ENCODE results near the gene RAB40C.
A peak's percentile ranks its signal among the peaks of the same experiment; 100 is the strongest.

RAB40C gene

GRCh38 chr16:672851-673250, 83.0 kb downstream of the RAB40C start:
- TF ChIP-seq GABPA (IDR thresholded peaks at IDR 0.05; ENCODE audit: low read depth) = no peak
- TF ChIP-seq, protein P1, sequence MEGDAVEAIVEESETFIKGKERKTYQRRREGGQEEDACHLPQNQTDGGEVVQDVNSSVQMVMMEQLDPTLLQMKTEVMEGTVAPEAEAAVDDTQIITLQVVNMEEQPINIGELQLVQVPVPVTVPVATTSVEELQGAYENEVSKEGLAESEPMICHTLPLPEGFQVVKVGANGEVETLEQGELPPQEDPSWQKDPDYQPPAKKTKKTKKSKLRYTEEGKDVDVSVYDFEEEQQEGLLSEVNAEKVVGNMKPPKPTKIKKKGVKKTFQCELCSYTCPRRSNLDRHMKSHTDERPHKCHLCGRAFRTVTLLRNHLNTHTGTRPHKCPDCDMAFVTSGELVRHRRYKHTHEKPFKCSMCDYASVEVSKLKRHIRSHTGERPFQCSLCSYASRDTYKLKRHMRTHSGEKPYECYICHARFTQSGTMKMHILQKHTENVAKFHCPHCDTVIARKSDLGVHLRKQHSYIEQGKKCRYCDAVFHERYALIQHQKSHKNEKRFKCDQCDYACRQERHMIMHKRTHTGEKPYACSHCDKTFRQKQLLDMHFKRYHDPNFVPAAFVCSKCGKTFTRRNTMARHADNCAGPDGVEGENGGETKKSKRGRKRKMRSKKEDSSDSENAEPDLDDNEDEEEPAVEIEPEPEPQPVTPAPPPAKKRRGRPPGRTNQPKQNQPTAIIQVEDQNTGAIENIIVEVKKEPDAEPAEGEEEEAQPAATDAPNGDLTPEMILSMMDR (IDR thresholded peaks at IDR 0.05; ENCODE audit: insufficient read depth, low read length) = no peak
- TF ChIP-seq REST (IDR thresholded peaks at IDR 0.05; ENCODE audit: insufficient replicate concordance, low read depth) = no peak
- TF ChIP-seq POLR2AphosphoS5 (IDR thresholded peaks at IDR 0.05; ENCODE audit: low read depth) = no peak
- no peak for TF ChIP-seq SPI1 (IDR thresholded peaks at IDR 0.05; ENCODE audit: borderline replicate concordance, low read depth)
- no peak for DNase-seq (ENCODE audit: low read depth in 1 of 2, low spot score in 1 of 2)
- H3K4me3 ChIP-seq (replicated peaks; ENCODE audit: insufficient read depth, low read length) = no peak overlapping the region
- H3K27me3 ChIP-seq (ENCODE audit: insufficient read depth, poor library complexity, severe bottlenecking) = no peaks in the 10 kb centered on the region
- H3K27ac ChIP-seq (replicated peaks) = no peak overlapping the region

- Histone ChIP-seq H3K27me3 (ENCODE audit: insufficient read depth, poor library complexity, severe bottlenecking) (no peaks in the 10 kb centered on the region), H3K27ac (replicated peaks) (no peak overlapping the region), H3K4me3 (replicated peaks; ENCODE audit: insufficient read depth, low read length) (no peak overlapping the region)
- TF ChIP-seq REST (IDR thresholded peaks at IDR 0.05; ENCODE audit: insufficient replicate concordance, low read depth) (no peak), SPI1 (IDR thresholded peaks at IDR 0.05; ENCODE audit: borderline replicate concordance, low read depth) (no peak), POLR2AphosphoS5 (IDR thresholded peaks at IDR 0.05; ENCODE audit: low read depth) (no peak), GABPA (IDR thresholded peaks at IDR 0.05; ENCODE audit: low read depth) (no peak)
- TF ChIP-seq, protein P1 (IDR thresholded peaks at IDR 0.05; ENCODE audit: insufficient read depth, low read length) = no peak
- DNase-seq (ENCODE audit: low read depth in 1 of 2, low spot score in 1 of 2) = no peak
Measured at GRCh38 chr16:673399-673991, 83.6 kb downstream of the RAB40C start.

GRCh38 chr16:674214-674881, 84.5 kb downstream of the RAB40C start:
- no peaks in the 10 kb centered on the region for H3K27me3 ChIP-seq (ENCODE audit: insufficient read depth, poor library complexity, severe bottlenecking)
- H3K4me3 ChIP-seq (replicated peaks; ENCODE audit: insufficient read depth, low read length) = no peak overlapping the region
- H3K27ac ChIP-seq (replicated peaks) = no peak overlapping the region
- no peak for DNase-seq (ENCODE audit: low read depth in 1 of 2, low spot score in 1 of 2)
- TF ChIP-seq POLR2AphosphoS5 (IDR thresholded peaks at IDR 0.05; ENCODE audit: low read depth) (0 out of 2 replicates have a peak, but pooled peaks have one; percentile 7), SPI1 (IDR thresholded peaks at IDR 0.05; ENCODE audit: borderline replicate concordance, low read depth) (no peak)
- TF ChIP-seq, protein P1 (IDR thresholded peaks at IDR 0.05; ENCODE audit: insufficient read depth, low read length) = no peak

Measured in HL-60 (cell line).